GM19043 (cell line): Measurements from ENCODE around the gene ABCB7.
"Not testable (repeated sequence)": the region's sequence is repeated elsewhere in the genome, so short reads cannot be mapped to it uniquely, and the experiment has no call there.

ENCODE experiments used
- ATAC-seq: cut with Tn5 transposase; IDR thresholded peaks from one replicate; pipeline ENCODE4 v1.9.1; 2021; ENCODE audit warnings: low read depth; ENCODE audit not compliant: unreplicated experiment

The ABCB7 gene

DNA sequence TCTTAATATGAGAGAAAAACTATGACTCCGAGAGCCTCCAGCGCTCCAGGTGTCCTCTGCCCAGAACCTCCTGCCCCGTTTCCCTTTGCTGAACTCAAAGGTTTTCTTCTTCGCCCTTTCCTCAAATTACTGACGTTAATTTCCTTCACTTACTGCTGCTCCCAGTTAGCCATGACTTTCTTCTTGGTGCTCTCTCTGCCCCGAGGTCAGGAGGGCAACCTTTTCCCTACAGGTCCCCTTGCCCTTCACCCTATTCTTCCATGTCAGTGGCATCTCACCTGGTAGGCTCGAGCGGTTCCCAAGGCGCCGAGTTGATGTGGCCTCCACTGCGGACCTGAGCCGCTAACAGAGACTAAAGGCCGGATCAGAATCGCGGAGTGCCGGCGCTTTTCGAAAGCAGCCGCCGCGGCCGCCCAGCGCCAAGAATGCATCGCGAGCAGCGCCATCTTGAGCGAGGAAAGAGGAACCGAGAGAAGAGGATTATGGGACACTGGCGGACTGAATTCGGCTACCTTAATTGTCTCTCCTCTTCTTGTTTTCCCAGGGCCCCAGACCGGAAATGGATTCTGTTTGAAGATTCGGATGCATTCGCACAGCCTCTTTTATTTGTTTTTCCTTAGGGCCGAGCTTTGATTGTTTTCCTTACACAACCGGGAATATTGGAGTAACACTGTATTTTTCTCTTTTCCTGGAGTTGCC is at the start of gene ABCB7:
TSS of gene ABCB7 (minus strand) at position 457 of the 699 bp plus-strand sequence. CDS start at position 446, 11 bp downstream.
- peak; percentile 87 for ATAC-seq

DNA sequence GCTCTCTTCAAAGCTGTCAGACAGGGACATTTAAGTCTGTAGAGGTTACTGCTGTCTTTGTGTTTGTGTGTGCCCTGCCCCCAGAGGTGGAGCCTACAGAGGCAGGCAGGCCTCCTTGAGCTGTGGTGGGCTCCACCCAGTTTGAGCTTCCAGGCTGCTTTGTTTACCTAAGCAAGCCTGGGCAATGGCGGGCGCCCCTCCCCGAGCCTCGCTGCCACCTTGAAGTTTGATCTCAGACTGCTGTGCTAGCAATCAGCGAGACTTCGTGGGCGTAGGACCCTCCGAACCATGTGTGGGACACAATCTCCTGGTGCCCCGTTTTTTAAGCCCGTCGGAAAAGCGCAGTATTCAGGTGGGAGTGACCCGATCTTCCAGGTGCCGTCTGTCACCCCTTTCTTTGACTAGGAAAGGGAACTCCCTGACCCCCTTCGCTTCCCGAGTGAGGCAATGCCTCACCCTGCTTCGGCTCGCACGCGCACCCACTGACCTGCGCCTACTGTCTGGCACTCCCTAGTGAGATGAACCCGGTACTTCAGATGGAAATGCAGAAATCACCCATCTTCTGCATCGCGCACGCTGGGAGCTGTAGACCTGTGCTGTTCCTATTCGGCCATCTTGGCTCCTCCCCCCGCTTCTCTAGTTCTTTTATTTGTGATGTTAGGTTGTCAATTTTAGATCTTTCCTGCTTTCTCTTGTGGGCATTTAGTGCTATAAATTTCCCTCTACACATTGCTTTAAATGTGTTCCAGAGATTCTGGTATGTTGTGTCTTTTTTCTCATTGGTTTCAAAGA is 32.5 kb upstream of the ABCB7 start:
- not testable (repeated sequence) for ATAC-seq

DNA sequence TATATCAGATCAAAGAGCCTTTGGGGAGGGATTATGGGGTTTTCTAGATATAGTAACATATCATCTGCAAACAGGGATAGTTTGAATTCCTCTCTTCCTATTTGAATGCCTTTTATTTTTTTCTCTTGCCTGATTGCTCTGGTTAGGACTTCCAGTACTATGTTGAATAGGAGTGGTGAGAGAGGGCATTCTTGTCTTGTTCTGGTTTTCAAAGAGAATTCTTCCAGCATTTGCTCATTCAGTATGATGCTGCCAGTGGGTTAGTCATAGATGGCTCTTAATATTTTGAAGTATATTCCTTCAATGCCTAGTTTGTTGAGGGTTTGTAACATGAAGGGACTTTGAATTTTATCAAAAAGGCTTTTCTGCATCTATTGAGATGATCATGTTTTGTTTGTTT is 25.6 kb upstream of the ABCB7 start:
- no peak for ATAC-seq

- ATAC-seq: not testable (repeated sequence)
Observed at GRCh38 chrX:75179536-75180293, 23.6 kb upstream of the ABCB7 start.

DNA sequence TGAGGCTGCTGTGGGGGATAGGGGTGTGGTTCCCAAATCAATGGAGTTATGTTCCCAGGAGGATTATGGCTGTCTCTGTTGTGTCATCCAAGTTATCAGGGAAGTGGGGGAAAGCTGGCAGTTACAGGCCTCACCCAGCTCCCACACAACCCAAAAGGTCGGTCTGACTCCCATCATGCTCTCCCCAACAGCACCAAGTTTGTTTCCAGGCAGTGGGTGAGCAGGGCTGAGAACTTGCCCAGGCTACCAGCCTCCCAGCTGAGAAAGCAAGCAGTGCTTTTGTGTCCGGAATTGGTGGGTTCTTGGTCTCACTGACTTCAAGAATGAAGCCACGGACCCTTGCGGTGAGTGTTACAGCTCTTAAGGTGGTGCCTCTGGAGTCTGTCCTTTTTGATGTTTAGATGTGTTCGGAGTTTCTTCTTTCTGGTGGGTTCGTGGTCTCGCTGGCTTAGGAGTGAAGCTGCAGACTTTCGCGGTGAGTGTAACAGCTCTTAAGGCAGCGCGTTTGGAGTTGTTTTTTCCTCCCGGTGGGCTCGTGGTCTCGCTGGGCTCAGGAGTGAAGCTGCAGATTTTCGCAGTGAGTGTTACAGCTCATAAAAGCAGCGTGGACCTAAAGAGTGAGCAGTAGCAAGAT is 16.3 kb upstream of the ABCB7 start:
- ATAC-seq: not testable (repeated sequence)

GRCh38 chrX:75158054-75158453 is 2.0 kb upstream of the ABCB7 start:
- no peak for ATAC-seq

DNA sequence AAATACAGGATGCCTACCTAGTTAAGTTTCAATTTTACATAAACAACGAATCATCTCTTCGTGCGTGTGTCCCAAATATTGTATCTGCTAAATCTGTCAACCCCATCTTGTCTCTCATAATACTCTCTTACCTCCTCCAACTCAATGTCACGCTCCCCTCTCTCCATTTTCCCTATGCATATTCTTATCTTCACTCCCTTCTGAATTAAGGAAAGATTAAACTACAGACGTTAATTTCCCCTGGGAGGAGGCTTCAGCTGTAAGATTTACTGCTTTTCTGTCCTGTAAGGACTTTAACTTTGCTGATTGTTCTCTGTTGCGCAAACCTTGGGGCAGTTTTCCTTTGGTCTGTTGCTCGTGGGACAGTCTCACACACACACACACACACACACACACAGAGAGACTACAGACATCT is 455 bp upstream of the ABCB7 start:
- no peak for ATAC-seq

DNA sequence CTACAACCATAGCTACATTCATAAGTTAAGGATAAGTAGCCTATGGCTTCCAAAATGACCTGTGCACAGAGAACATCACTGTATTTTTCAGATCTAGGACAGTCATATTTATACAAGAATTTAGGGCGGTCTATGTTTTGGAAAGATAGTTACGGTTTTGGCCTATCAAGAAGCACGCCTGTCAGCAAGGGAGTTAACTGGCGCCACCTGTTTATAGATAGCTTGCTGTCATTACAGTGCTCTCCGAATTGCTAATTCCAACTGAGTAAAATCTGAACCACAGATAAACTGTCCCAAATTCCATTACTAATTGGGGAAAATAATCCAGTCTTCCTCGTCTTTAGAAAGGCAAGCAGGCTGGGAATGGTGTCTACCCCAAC is 646 bp downstream of the ABCB7 start:
- ATAC-seq: peak; percentile 23

- ATAC-seq: no peak
Observed at GRCh38 chrX:75154871-75155270, 1.2 kb downstream of the ABCB7 start.

DNA sequence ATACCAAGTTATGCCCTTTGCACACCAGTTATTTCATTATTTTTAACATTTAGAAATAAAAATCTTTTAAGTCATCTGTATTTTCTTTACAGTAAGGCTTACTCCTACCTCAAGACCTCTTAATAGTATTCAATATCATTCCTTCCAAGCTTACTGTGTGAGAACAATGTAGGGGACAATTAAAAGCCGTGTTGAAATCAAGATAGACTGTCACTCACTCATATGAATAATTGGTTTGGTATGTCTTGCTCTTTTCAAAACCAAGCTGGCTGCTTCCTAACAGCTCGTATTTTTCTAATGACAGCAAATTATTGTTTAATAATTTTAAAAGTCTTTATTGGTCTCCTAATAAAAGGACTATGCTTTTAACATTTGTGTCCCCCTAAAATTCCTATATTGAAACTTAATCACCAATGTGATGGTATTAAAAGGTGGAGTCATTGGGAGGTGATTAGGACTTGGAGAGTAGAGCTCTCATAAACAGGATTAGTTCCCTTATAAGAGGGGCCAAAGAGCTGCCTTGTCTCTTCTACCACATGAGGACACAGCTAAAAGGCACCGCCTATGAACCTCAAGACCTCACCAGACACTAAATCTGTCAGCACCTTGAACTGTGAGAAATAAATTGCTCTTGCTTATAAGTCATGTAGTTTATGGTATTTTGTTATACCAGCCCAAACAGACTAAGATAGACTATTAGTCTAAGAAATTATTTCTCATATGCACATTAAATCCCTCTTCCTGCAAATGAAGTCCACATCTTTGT is 4.1 kb downstream of the ABCB7 start:
- no peak for ATAC-seq

- no peak for ATAC-seq
Observed at GRCh38 chrX:75149654-75150053, 6.4 kb downstream of the ABCB7 start.

DNA sequence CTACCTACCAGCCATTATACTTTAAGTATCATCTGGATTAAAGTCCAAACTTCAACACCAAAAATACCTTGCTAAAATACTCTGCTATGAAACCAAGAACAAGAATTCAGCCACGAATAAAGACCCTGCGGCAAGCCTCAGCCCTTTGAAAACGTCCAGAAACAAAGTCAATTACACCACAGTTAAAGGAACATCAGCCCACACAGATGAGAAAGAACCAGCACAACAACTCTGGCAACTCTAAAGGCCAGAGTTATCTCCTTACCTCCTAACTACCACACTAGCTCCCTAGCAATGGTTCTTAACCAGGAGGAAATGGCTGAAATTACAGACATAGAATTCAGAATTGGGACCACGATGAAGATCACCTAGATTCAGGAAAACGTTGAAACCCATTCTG is 23.4 kb downstream of the ABCB7 start:
- ATAC-seq: no peak

DNA sequence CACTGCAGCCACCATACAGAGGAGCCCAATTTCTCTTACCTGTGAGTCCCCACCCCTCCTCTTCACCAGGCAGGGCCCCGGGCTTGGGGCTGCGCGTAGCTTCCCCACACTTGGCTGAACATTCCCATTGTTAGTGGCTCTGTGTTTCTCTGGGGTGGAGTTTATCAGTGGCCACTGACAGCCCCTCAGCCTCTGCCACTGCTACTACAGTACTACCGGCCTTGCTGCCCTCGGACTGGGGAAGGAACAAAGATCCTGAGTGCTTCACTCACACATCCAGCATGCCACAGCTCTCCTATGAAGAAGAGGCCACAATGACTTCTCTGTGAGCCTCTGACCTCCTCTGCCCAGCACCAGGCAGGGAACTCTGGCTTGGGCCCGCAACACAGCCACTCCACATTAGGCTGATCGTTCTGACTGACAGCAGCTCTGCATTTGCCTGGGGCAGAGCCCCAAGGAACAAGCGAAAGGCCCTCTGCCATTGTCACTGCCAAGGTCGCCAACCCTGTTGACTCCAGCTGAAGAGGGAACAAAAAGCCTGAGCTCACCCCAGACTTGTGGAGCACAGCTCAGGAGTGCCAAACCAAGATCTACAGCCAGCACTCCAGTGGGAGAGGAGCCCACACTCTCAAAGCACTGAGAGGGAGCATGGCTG is 24.0 kb downstream of the ABCB7 start:
- no peak for ATAC-seq

GRCh38 chrX:75129069-75129468 is 27.0 kb downstream of the ABCB7 start:
- not testable (repeated sequence) for ATAC-seq

GRCh38 chrX:75118296-75118695 is 37.8 kb downstream of the ABCB7 start:
- ATAC-seq: no peak

DNA sequence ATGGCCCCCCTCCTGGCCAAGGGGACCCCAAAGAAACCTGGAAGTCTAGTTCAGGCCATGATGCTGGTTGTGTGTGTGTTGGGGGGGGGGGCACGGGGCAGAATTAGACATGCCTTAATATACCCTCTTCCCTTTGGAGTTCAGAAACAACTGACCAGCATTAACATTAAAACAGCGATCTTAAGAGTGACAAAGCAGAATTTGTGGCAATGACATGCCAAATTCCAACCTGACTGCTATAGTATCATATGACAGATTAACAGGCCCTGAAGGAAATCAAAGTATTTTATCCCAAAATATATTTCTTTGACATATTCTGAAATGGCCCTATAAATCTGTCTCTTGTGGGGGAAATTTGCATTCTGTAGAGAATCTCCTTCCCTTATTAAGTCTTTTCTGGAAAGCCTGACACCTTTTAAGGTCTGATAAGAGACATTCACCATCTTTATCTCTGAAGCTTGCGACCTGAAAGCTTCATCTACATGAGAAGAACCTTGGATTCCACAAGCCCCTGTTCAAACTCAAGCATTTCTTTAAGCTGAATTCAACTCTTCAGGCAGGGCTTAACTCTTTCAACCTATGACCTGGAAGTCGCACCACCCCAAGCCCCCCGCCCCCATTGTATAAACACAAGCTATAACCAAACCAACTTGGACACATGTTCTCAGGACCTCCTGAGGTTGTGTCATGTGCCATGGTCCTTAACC is 40.2 kb downstream of the ABCB7 start:
- ATAC-seq: no peak

DNA sequence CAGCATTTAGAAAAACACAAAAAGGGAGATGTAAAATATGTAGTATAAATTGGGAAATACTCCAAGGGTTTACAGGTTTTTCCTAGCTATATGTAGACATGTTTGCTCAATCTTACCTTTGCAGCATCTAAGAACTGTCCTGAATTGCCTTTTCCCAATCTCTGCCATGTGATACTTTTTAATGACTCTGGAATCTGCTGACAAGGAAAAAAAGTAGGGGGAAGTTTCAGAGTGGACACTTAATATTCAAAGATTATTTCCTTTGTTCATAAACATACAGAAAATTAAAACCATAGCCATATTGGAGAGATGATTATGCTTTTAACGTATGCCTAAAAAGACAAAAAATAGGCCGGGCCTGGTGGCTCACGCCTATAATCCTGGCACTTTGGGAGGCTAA is 41.4 kb downstream of the ABCB7 start:
- ATAC-seq: no peak

DNA sequence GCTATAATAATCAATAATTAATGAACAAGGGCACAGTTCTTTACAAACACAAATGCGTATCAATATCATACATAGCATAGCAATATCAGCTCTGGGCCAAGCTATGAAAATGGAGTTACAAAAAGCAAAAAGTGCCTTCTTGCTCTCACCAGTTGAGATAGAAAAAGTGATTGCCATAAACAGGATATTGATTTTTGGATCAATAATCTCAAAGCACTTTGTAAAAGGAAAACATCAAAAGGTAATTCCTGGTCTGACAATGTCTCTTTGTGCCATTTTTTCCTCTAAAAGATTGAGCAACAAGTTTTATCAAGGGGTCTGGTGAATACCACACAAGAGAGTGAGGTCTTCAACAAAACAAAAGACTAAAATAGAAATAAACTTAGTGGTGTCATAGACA is 42.4 kb downstream of the ABCB7 start:
- ATAC-seq: no peak
